Measurements from ENCODE around the gene WDR83. TPM values are rescaled to one million over a fixed set of nuclear protein-coding genes. Genes with fewer than 3 reads are reported as not detected.

WDR83 gene
- total RNA-seq, 1 donor from 2014 or later, result 10.9 TPM

DNA sequence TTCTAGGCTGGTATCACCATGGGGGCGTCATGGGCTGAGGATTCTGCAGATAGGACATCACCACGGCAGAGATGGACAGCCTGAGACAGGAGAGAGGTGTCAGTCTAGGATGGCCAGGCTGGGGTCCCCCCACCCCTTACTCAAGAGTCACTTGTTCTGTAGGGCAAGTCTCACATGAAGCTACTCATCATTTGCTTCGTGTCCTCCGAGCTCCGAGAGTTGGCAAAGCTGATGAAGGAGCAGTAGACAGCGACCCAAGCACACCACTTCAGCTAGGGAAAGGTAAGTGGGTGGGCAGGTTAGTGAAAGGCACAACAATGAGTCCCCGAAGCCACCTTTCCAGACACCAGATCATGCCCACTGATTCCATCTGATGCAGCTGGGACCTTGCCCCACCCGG is 1.7 kb downstream of the WDR83 start:
- H3K9me3 ChIP-seq, result no peaks in the 10 kb centered on the region
- H3K27ac ChIP-seq, result peak overlapping the region; percentile 98
- ATAC-seq (no peak), DNase-seq (no peak)
- peaks cover 28% of the 10 kb centered on the region for H3K36me3 ChIP-seq
- peak overlapping the region; percentile 92 for H3K4me3 ChIP-seq
- peaks cover 37% of the 10 kb centered on the region for H3K4me1 ChIP-seq
- intact Hi-C loops (cut with DNase I), result no loop called here
- TF ChIP-seq CTCF (IDR thresholded peaks at IDR 0.05), result no peak
- H3K27me3 ChIP-seq, result no peaks in the 10 kb centered on the region

DNA sequence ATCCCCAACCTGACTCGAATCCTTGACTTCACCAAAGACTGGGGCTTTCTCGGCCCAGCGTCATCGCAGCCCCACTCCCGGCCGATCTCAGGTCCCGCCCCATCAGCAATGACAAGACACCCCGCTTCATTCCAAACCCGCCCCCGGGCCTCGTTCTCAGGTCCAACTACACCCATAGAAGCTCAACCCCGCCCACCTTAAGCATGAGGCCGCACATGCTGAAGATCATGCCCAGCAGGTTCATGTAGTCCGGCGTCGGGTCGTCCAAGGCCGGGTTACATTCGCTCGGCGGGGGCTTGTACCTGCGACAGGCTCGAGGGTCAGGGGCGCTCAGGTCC is 2.3 kb downstream of the WDR83 start:
- intact Hi-C loops (cut with DNase I), result no loop called here
- no peak for TF ChIP-seq CTCF (IDR thresholded peaks at IDR 0.05)
- no peaks in the 10 kb centered on the region for H3K9me3 ChIP-seq
- H3K4me1 ChIP-seq, result peaks cover 37% of the 10 kb centered on the region
- peak; percentile 77 for DNase-seq
- peak overlapping the region; percentile 92 for H3K4me3 ChIP-seq
- H3K27ac ChIP-seq, result peak overlapping the region; percentile 98
- H3K27me3 ChIP-seq, result no peaks in the 10 kb centered on the region
- peak; percentile 7 for ATAC-seq
- H3K36me3 ChIP-seq, result peaks cover 28% of the 10 kb centered on the region

- ATAC-seq (peak; percentile 69), DNase-seq (peak; percentile 90)
- H3K4me1 ChIP-seq, result peaks cover 37% of the 10 kb centered on the region
- H3K4me3 ChIP-seq, result peak overlapping the region; percentile 92
- no peaks in the 10 kb centered on the region for H3K9me3 ChIP-seq
- peaks cover 30% of the 10 kb centered on the region for H3K36me3 ChIP-seq
- no peaks in the 10 kb centered on the region for H3K27me3 ChIP-seq
- peak overlapping the region; percentile 98 for H3K27ac ChIP-seq
- intact Hi-C loops (cut with DNase I), result loop anchor here (10.0 kb wide), 1 partner anchor 105 kb away; no protein-coding TSS in a partner anchor
- no peak for TF ChIP-seq CTCF (IDR thresholded peaks at IDR 0.05)
These were observed 2.9 kb downstream of the WDR83 start for GRCh38 chr19:12669270-12670158.

GRCh38 chr19:12670159-12670928 is 3.7 kb downstream of the WDR83 start:
- no peaks in the 10 kb centered on the region for H3K27me3 ChIP-seq
- ATAC-seq (no peak), DNase-seq (no peak)
- H3K36me3 ChIP-seq, result peaks cover 32% of the 10 kb centered on the region
- intact Hi-C loops (cut with DNase I), result loop anchor here (10.0 kb wide), 1 partner anchor 106 kb away; no protein-coding TSS in a partner anchor
- TF ChIP-seq CTCF (IDR thresholded peaks at IDR 0.05), result no peak
- no peaks in the 10 kb centered on the region for H3K9me3 ChIP-seq
- peaks cover 37% of the 10 kb centered on the region for H3K4me1 ChIP-seq
- peak overlapping the region; percentile 98 for H3K27ac ChIP-seq
- peak overlapping the region; percentile 92 for H3K4me3 ChIP-seq

DNA sequence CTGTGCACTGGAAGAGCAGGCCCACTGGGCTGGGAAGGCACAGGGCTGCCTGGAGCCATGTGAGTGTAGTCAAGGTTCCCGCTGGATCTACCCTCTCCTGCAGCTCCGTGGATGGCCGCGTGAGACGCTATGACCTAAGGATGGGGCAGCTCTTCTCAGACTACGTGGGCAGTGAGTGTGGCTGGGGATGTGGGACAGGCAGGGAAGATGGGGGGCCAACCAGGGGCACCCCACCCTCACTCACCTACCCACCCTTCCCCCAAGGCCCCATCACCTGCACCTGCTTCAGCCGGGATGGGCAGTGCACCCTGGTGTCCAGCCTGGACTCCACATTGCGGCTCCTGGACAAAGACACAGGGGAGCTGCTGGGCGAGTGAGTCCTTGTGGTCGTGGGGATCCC is 6.1 kb downstream of the WDR83 start:
- DNase-seq (no peak), ATAC-seq (no peak)
- peaks cover 55% of the 10 kb centered on the region for H3K36me3 ChIP-seq
- H3K27ac ChIP-seq, result no peak overlapping the region
- TF ChIP-seq CTCF (IDR thresholded peaks at IDR 0.05), result no peak
- H3K4me1 ChIP-seq, result peaks cover 23% of the 10 kb centered on the region
- no peak overlapping the region for H3K4me3 ChIP-seq
- intact Hi-C loops (cut with DNase I), result loop anchor here (10.0 kb wide), 1 partner anchor 108 kb away; no protein-coding TSS in a partner anchor
- no peaks in the 10 kb centered on the region for H3K27me3 ChIP-seq
- H3K9me3 ChIP-seq, result no peaks in the 10 kb centered on the region

All from upper lobe of right lung (tissue), 1 donor.